K562 (cell line): Measurements from ENCODE around the gene CHST10. TPM values are rescaled to one million over a fixed set of nuclear protein-coding genes. Genes with fewer than 3 reads are reported as not detected.

Experiments
- ADNP ChIP-seq: fragments of 200-800 bp; sonication (Bioruptor generic); IDR thresholded peaks from 2 replicates; pipeline ENCODE4 v1.6.1; 2016; ENCODE audit warnings: missing genetic modification characterization, missing compliant biosample characterization
- ARID2 ChIP-seq: fragments of 450-650 bp; IDR thresholded peaks from 2 replicates; pipeline ENCODE4 v1.6.1; 2017; ENCODE audit warnings: antibody characterized with exemption, mild to moderate bottlenecking
- ARNT ChIP-seq, 2 experiments: fragments of 450-650 bp; IDR thresholded peaks; 2 replicates each; pipeline ENCODE4 v1.6.1; 2016; ENCODE audit warnings: mild to moderate bottlenecking in 1 of 2
- FOS ChIP-seq: IDR thresholded peaks from 3 replicates; pipeline ENCODE4 v1.6.1; 2011; ENCODE audit not compliant: insufficient read length; ENCODE audit errors: extremely low read depth
- GABPA ChIP-seq: fragments of 200-800 bp; sonication (Bioruptor generic); conservative IDR thresholded peaks from 2 replicates; pipeline ENCODE4 v1.6.1; 2016; ENCODE audit warnings: low read depth, missing genetic modification characterization, missing compliant biosample characterization
- KAT7 ChIP-seq: sonication (generic); formaldehyde crosslinking; IDR thresholded peaks from 2 replicates; pipeline ENCODE4 v1.8.0; 2022; ENCODE audit warnings: missing genetic modification reagents, mild to moderate bottlenecking, borderline replicate concordance
- L3MBTL2 ChIP-seq: fragments of 450-650 bp; IDR thresholded peaks from 2 replicates; pipeline ENCODE4 v1.6.1; 2016; ENCODE audit warnings: mild to moderate bottlenecking, moderate library complexity
- MAZ ChIP-seq, 2 experiments: fragments of 450-650 bp in 1 of 2; sonication (generic) in 1 of 2; formaldehyde crosslinking; IDR thresholded peaks in 1 of 2; conservative IDR thresholded peaks in 1 of 2; 2 replicates each; pipeline versions ENCODE4 v1.4.0 to v1.5.0; 2020; ENCODE audit warnings: mild to moderate bottlenecking in 1 of 2, missing genetic modification reagents in 1 of 2
- MEIS2 ChIP-seq: fragments of 450-650 bp; IDR thresholded peaks from 2 replicates; pipeline ENCODE4 v1.6.1; 2014; ENCODE audit warnings: mild to moderate bottlenecking; ENCODE audit not compliant: partially characterized antibody
- RAD21 ChIP-seq, 2 experiments: fragments of 250-450 bp in 1 of 2; fragments of 450-650 bp in 1 of 2; sonication (Bioruptor Pico) in 1 of 2; formaldehyde crosslinking in 1 of 2; IDR thresholded peaks in 1 of 2; conservative IDR thresholded peaks in 1 of 2; 2 replicates each; pipeline versions ENCODE4 v1.4.0 to v1.8.0; 2020 to 2022; ENCODE audit warnings: mild to moderate bottlenecking in 2 of 2, moderate library complexity in 1 of 2
- SMARCC2 ChIP-seq: fragments of 450-650 bp; IDR thresholded peaks from 2 replicates; pipeline ENCODE4 v1.6.1; 2017; ENCODE audit warnings: antibody characterized with exemption, moderate library complexity, mild to moderate bottlenecking, low read depth
- SPI1 ChIP-seq: IDR thresholded peaks from 2 replicates; pipeline ENCODE4 v1.6.1; 2011; ENCODE audit warnings: low read depth, low read length, control low read depth, borderline replicate concordance
- TCF7L2 ChIP-seq: fragments of 150-350 bp; IDR thresholded peaks from 2 replicates; pipeline ENCODE4 v1.6.1; 2016; ENCODE audit warnings: low read depth, mild to moderate bottlenecking, low read length, moderate library complexity
- ZFP36 ChIP-seq: fragments of 150-350 bp; IDR thresholded peaks from 2 replicates; pipeline ENCODE4 v1.6.1; 2018; ENCODE audit warnings: low read length, low read depth; ENCODE audit not compliant: partially characterized antibody
- ZKSCAN1 ChIP-seq: fragments of 150-350 bp; IDR thresholded peaks from 2 replicates; pipeline ENCODE4 v1.6.1; 2016; ENCODE audit warnings: low read depth, low read length
- ZNF717 ChIP-seq: fragments of 250-450 bp; sonication (Bioruptor Pico); IDR thresholded peaks from 2 replicates; pipeline ENCODE4 v1.5.0; 2021
- ZNF740 ChIP-seq, 3 experiments: fragments of 200-800 bp in 1 of 3; sonication (Bioruptor generic) in 1 of 3; sonication (generic) in 1 of 3; formaldehyde crosslinking in 1 of 3; IDR thresholded peaks; 2 replicates each; pipeline versions ENCODE4 v1.6.1 to v1.8.0; 2016 to 2022; ENCODE audit warnings: mild to moderate bottlenecking in 2 of 3, missing compliant biosample characterization in 2 of 3, missing genetic modification characterization in 2 of 3, missing genetic modification reagents in 1 of 3
- ZNF778 ChIP-seq: fragments of 450-650 bp; formaldehyde crosslinking; IDR thresholded peaks from 2 replicates; pipeline ENCODE4 v1.4.0; 2020; ENCODE audit warnings: mild to moderate bottlenecking, moderate library complexity
- polyA plus RNA-seq, 8 experiments: library from polyadenylated mRNA; depleted of rRNA in 4 of 8; stranded (reverse) in 5 of 8; unstranded in 3 of 8; fragments of >200 nt; fragmentation: Nextera tagmentation in 2 of 8; fragmentation: Illumina TruSeq in 1 of 8; extraction: Ambion mirVana in 2 of 8; extraction: Trizol in 1 of 8; gene quantifications; 2 replicates each; pipeline versions ENCODE4 v1.2.1 to v1.2.3, GENCODE V29; 2011 to 2014; ENCODE audit warnings: inconsistent platforms in 1 of 8, missing spikeins in 1 of 8
- total RNA-seq, 7 experiments: library from RNA; depleted of rRNA in 6 of 7; stranded (reverse); fragments of >200 nt in 6 of 7; fragmentation: Illumina TruSeq in 2 of 7; extraction: Trizol in 2 of 7; gene quantifications; 2 replicates each; pipeline versions ENCODE4 v1.2.1 to v1.2.3, GENCODE V29; 2011 to 2021; ENCODE audit warnings: low replicate concordance in 1 of 7
- TF ChIP-seq, protein P1 (sequence below): IDR thresholded peaks from 2 replicates; pipeline ENCODE4 v1.6.1; 2011; ENCODE audit warnings: borderline replicate concordance, low read depth, mild to moderate bottlenecking, moderate library complexity, low read length; ENCODE audit not compliant: insufficient read depth, poor library complexity, severe bottlenecking
- TF ChIP-seq, protein P2 (sequence below): sonication (generic); formaldehyde crosslinking; IDR thresholded peaks from 2 replicates; pipeline ENCODE4 v1.8.0; 2022; ENCODE audit warnings: missing genetic modification reagents, mild to moderate bottlenecking, borderline replicate concordance
- TF ChIP-seq, protein P3 (sequence below): fragments of 250-450 bp; sonication (Bioruptor Pico); IDR thresholded peaks from 2 replicates; pipeline ENCODE4 v1.5.0; 2020; ENCODE audit warnings: mild to moderate bottlenecking

The CHST10 gene
- total and polyA plus RNA-seq, 9 of the 15 experiments (the other 6 are each of a cell fraction or from before 2014, with no cell fraction given), result 1.3 to 30.9 (median 19.3) TPM

- no peak for TF ChIP-seq ZNF740 (CRISPR knock-in tag; IDR thresholded peaks at IDR 0.05)
- TF ChIP-seq ZNF740 (tag; IDR thresholded peaks at IDR 0.05), result no peak
- no peak for TF ChIP-seq MEIS2
- TF ChIP-seq ADNP (tag), result no peak
- TF ChIP-seq MAZ (CRISPR knock-in tag; conservative IDR thresholded peaks at IDR 0.05 in 1 of 2, IDR thresholded peaks at IDR 0.05 in 1 of 2), result peak in 1 of 2 experiments; percentile 56; a peak in 1 of 4 replicates
- TF ChIP-seq ZFP36, result peak; percentile 7
- TF ChIP-seq ARNT (IDR thresholded peaks at IDR 0.05), result 0 out of 4 replicates have a peak, but pooled peaks of 1 of the 2 experiments have one; percentile 51
- no peak for TF ChIP-seq ZKSCAN1
- TF ChIP-seq SPI1, result peak; percentile 92
- peak; percentile 88 for TF ChIP-seq ARID2
- TF ChIP-seq, protein P1, sequence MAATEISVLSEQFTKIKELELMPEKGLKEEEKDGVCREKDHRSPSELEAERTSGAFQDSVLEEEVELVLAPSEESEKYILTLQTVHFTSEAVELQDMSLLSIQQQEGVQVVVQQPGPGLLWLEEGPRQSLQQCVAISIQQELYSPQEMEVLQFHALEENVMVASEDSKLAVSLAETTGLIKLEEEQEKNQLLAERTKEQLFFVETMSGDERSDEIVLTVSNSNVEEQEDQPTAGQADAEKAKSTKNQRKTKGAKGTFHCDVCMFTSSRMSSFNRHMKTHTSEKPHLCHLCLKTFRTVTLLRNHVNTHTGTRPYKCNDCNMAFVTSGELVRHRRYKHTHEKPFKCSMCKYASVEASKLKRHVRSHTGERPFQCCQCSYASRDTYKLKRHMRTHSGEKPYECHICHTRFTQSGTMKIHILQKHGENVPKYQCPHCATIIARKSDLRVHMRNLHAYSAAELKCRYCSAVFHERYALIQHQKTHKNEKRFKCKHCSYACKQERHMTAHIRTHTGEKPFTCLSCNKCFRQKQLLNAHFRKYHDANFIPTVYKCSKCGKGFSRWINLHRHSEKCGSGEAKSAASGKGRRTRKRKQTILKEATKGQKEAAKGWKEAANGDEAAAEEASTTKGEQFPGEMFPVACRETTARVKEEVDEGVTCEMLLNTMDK, result peak; percentile 11
- no peak for TF ChIP-seq TCF7L2
- no peak for TF ChIP-seq L3MBTL2
- TF ChIP-seq ZNF778 (CRISPR knock-in tag), result no peak
- TF ChIP-seq FOS, result no peak
- no peak for TF ChIP-seq ZNF717 (CRISPR knock-in tag)
- TF ChIP-seq, protein P2, sequence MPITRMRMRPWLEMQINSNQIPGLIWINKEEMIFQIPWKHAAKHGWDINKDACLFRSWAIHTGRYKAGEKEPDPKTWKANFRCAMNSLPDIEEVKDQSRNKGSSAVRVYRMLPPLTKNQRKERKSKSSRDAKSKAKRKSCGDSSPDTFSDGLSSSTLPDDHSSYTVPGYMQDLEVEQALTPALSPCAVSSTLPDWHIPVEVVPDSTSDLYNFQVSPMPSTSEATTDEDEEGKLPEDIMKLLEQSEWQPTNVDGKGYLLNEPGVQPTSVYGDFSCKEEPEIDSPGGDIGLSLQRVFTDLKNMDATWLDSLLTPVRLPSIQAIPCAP (CRISPR knock-in tag), result no peak
- TF ChIP-seq KAT7 (CRISPR knock-in tag), result no peak
- TF ChIP-seq RAD21 (CRISPR knock-in tag; conservative IDR thresholded peaks at IDR 0.05 in 1 of 2, IDR thresholded peaks at IDR 0.05 in 1 of 2), result peak; percentile 95 to 98
- TF ChIP-seq, protein P3, sequence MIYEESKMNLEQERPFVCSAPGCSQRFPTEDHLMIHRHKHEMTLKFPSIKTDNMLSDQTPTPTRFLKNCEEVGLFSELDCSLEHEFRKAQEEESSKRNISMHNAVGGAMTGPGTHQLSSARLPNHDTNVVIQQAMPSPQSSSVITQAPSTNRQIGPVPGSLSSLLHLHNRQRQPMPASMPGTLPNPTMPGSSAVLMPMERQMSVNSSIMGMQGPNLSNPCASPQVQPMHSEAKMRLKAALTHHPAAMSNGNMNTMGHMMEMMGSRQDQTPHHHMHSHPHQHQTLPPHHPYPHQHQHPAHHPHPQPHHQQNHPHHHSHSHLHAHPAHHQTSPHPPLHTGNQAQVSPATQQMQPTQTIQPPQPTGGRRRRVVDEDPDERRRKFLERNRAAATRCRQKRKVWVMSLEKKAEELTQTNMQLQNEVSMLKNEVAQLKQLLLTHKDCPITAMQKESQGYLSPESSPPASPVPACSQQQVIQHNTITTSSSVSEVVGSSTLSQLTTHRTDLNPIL (CRISPR knock-in tag), result no peak
- TF ChIP-seq SMARCC2, result no peak
- TF ChIP-seq GABPA (tag), result 0 out of 2 replicates have a peak, but pooled peaks have one; percentile 10
Measured at GRCh38 chr2:100381240-100381639, 36.2 kb downstream of the CHST10 start (continued).
